ENCODE measurements around the gene LPO. TPM values are rescaled to one million over a fixed set of nuclear protein-coding genes. Genes with fewer than 3 reads are reported as not detected.

LPO gene
- total RNA-seq, 3 donors from 2014 or later, result not detected

- ATAC-seq (no peak), DNase-seq (no peak)
- H3K4me3 ChIP-seq, result no peak overlapping the region
- intact Hi-C loops (cut with DNase I, micrococcal nuclease), result no loop called here
- no peak for TF ChIP-seq CTCF (IDR thresholded peaks at IDR 0.05)
- no peaks in the 10 kb centered on the region for H3K9me3 ChIP-seq
- no peaks in the 10 kb centered on the region for H3K36me3 ChIP-seq (ENCODE audit: low read depth)
- no peaks in the 10 kb centered on the region for H3K4me1 ChIP-seq (ENCODE audit: low read depth)
Observed at GRCh38 chr17:58228679-58229078, 9.7 kb upstream of the LPO start.

- DNase-seq (no peak), ATAC-seq (no peak)
- no peak for TF ChIP-seq CTCF (IDR thresholded peaks at IDR 0.05)
- H3K36me3 ChIP-seq (ENCODE audit: low read depth), result no peaks in the 10 kb centered on the region
- H3K4me1 ChIP-seq (ENCODE audit: low read depth), result no peaks in the 10 kb centered on the region
- no peak overlapping the region for H3K4me3 ChIP-seq
- intact Hi-C loops (cut with DNase I, micrococcal nuclease), result no loop called here
- H3K9me3 ChIP-seq, result no peaks in the 10 kb centered on the region
Observed at GRCh38 chr17:58229384-58229783, 9.0 kb upstream of the LPO start.

GRCh38 chr17:58229881-58230280, 8.5 kb upstream of the LPO start:
- Histone ChIP-seq H3K9me3 (no peaks in the 10 kb centered on the region), H3K4me3 (no peak overlapping the region), H3K36me3 (ENCODE audit: low read depth) (no peaks in the 10 kb centered on the region), H3K4me1 (ENCODE audit: low read depth) (no peaks in the 10 kb centered on the region)
- no peak for TF ChIP-seq CTCF (IDR thresholded peaks at IDR 0.05)
- intact Hi-C loops (cut with DNase I, micrococcal nuclease), result no loop called here
- DNase-seq (no peak), ATAC-seq (no peak)

GRCh38 chr17:58231641-58232040, 6.7 kb upstream of the LPO start:
- ATAC-seq, result no peak
- H3K4me1 ChIP-seq (ENCODE audit: low read depth), result no peaks in the 10 kb centered on the region
- no peaks in the 10 kb centered on the region for H3K36me3 ChIP-seq (ENCODE audit: low read depth)
- TF ChIP-seq CTCF (IDR thresholded peaks at IDR 0.05), result no peak
- intact Hi-C loops (cut with DNase I, micrococcal nuclease), result no loop called here
- DNase-seq, result no peak
- H3K9me3 ChIP-seq, result no peaks in the 10 kb centered on the region
- H3K4me3 ChIP-seq, result no peak overlapping the region

GRCh38 chr17:58232707-58233156, 5.7 kb upstream of the LPO start:
- DNase-seq, result no peak
- Histone ChIP-seq H3K4me3 (no peak overlapping the region), H3K9me3 (no peaks in the 10 kb centered on the region), H3K36me3 (ENCODE audit: low read depth) (no peaks in the 10 kb centered on the region), H3K4me1 (ENCODE audit: low read depth) (no peaks in the 10 kb centered on the region)
- no peak for TF ChIP-seq CTCF (IDR thresholded peaks at IDR 0.05)
- peak; percentile 55 for ATAC-seq
- intact Hi-C loops (cut with DNase I, micrococcal nuclease), result no loop called here

- Histone ChIP-seq H3K4me1 (ENCODE audit: low read depth) (no peaks in the 10 kb centered on the region), H3K36me3 (ENCODE audit: low read depth) (no peaks in the 10 kb centered on the region), H3K4me3 (no peak overlapping the region), H3K9me3 (no peaks in the 10 kb centered on the region)
- TF ChIP-seq CTCF (IDR thresholded peaks at IDR 0.05), result no peak
- DNase-seq (no peak), ATAC-seq (peak; percentile 51)
- intact Hi-C loops (cut with DNase I, micrococcal nuclease), result no loop called here
Observed at GRCh38 chr17:58233543-58233942, 4.8 kb upstream of the LPO start.
